K562 (cell line): ENCODE results near the gene P2RX1. TPM values are rescaled to one million over a fixed set of nuclear protein-coding genes. Genes with fewer than 3 reads are reported as not detected.

Experiments
- ARHGAP35 ChIP-seq: fragments of 450-650 bp; IDR thresholded peaks from 2 replicates; pipeline ENCODE4 v1.6.1; 2018; ENCODE audit not compliant: partially characterized antibody
- CREB5 ChIP-seq: fragments of 250-450 bp; sonication (Bioruptor Pico); IDR thresholded peaks from 2 replicates; pipeline ENCODE4 v1.5.0; 2020; ENCODE audit warnings: mild to moderate bottlenecking
- CSDE1 ChIP-seq, 2 experiments: fragments of 450-650 bp; IDR thresholded peaks; 2 replicates each; pipeline ENCODE4 v1.6.1; 2016; ENCODE audit warnings: mild to moderate bottlenecking in 1 of 2
- FOXP1 ChIP-seq: sonication (generic); formaldehyde crosslinking; IDR thresholded peaks from 2 replicates; pipeline ENCODE4 v1.8.0; 2022; ENCODE audit warnings: mild to moderate bottlenecking, missing genetic modification reagents
- HDGF ChIP-seq: fragments of 450-650 bp; IDR thresholded peaks from 2 replicates; pipeline ENCODE4 v1.6.1; 2016
- MED1 ChIP-seq: sonication (generic); formaldehyde crosslinking; IDR thresholded peaks from 2 replicates; pipeline ENCODE4 v1.8.1; 2023; ENCODE audit warnings: missing genetic modification reagents, borderline replicate concordance
- MXI1 ChIP-seq: IDR thresholded peaks from 2 replicates; pipeline ENCODE4 v1.6.1; 2011; ENCODE audit warnings: low read depth, mild to moderate bottlenecking, improper control_type of control experiment, low read length
- NR0B1 ChIP-seq: fragments of 450-650 bp; IDR thresholded peaks from one replicate; pipeline ENCODE4 v1.6.1; 2018; ENCODE audit warnings: mild to moderate bottlenecking, moderate library complexity; ENCODE audit not compliant: partially characterized antibody
- POLR2AphosphoS2 ChIP-seq: IDR thresholded peaks from 2 replicates; pipeline ENCODE4 v1.6.1; 2012; ENCODE audit warnings: low read length, improper control_type of control experiment
- RBM14 ChIP-seq: fragments of 200-400 bp; formaldehyde crosslinking; IDR thresholded peaks from 2 replicates; pipeline ENCODE4 v1.6.1; 2018; ENCODE audit warnings: low read depth, mild to moderate bottlenecking, low read length, moderate library complexity, borderline replicate concordance; ENCODE audit not compliant: insufficient read depth
- RBM25 ChIP-seq: fragments of 200-400 bp; formaldehyde crosslinking; IDR thresholded peaks from 2 replicates; pipeline ENCODE4 v1.6.1; 2018; ENCODE audit warnings: low read length, low read depth, moderate library complexity; ENCODE audit not compliant: severe bottlenecking
- RCOR1 ChIP-seq, 2 experiments: IDR thresholded peaks; 2 replicates each; pipeline ENCODE4 v1.6.1; 2012; ENCODE audit warnings: low read depth in 2 of 2, low read length in 2 of 2, borderline replicate concordance in 1 of 2, improper control_type of control experiment in 1 of 2
- SREBF2 ChIP-seq: sonication (generic); formaldehyde crosslinking; IDR thresholded peaks from 2 replicates; pipeline ENCODE4 v1.4.0; 2020; ENCODE audit warnings: mild to moderate bottlenecking, missing genetic modification reagents
- ZNF274 ChIP-seq: IDR thresholded peaks from 2 replicates; pipeline ENCODE4 v1.6.1; 2011; ENCODE audit warnings: low read depth, mild to moderate bottlenecking, low read length, moderate library complexity, borderline replicate concordance
- ZNF75A ChIP-seq: fragments of 450-650 bp; formaldehyde crosslinking; IDR thresholded peaks from 2 replicates; pipeline ENCODE4 v1.4.0; 2020; ENCODE audit warnings: mild to moderate bottlenecking
- ZNF830 ChIP-seq: fragments of 250-450 bp; sonication (Bioruptor Pico); IDR thresholded peaks from 2 replicates; pipeline ENCODE4 v1.5.0; 2021; ENCODE audit warnings: mild to moderate bottlenecking
- polyA plus RNA-seq, 8 experiments: library from polyadenylated mRNA; depleted of rRNA in 4 of 8; stranded (reverse) in 5 of 8; unstranded in 3 of 8; fragments of >200 nt; fragmentation: Nextera tagmentation in 2 of 8; fragmentation: Illumina TruSeq in 1 of 8; extraction: Ambion mirVana in 2 of 8; extraction: Trizol in 1 of 8; gene quantifications; 2 replicates each; pipeline versions ENCODE4 v1.2.1 to v1.2.3, GENCODE V29; 2011 to 2014; ENCODE audit warnings: inconsistent platforms in 1 of 8, missing spikeins in 1 of 8
- total RNA-seq, 7 experiments: library from RNA; depleted of rRNA in 6 of 7; stranded (reverse); fragments of >200 nt in 6 of 7; fragmentation: Illumina TruSeq in 2 of 7; extraction: Trizol in 2 of 7; gene quantifications; 2 replicates each; pipeline versions ENCODE4 v1.2.1 to v1.2.3, GENCODE V29; 2011 to 2021; ENCODE audit warnings: low replicate concordance in 1 of 7
- TF ChIP-seq, protein P1 (sequence below), 2 experiments: fragments of 450-650 bp; IDR thresholded peaks; 2 replicates each; pipeline ENCODE4 v1.6.1; 2016; ENCODE audit warnings: mild to moderate bottlenecking in 2 of 2, borderline replicate concordance in 1 of 2, low read depth in 1 of 2, moderate library complexity in 1 of 2

Gene P2RX1
- total and polyA plus RNA-seq, 9 of the 15 experiments (the other 6 are each of a cell fraction or from before 2014, with no cell fraction given) = 0.27 to 20.3 (median 10.3) TPM

GRCh38 chr17:3965118-3965800 is 49.0 kb upstream of the P2RX1 start (continued):
- TF ChIP-seq CREB5 = no peak
- no peak for TF ChIP-seq MED1 (CRISPR knock-in tag)
- TF ChIP-seq, protein P1, sequence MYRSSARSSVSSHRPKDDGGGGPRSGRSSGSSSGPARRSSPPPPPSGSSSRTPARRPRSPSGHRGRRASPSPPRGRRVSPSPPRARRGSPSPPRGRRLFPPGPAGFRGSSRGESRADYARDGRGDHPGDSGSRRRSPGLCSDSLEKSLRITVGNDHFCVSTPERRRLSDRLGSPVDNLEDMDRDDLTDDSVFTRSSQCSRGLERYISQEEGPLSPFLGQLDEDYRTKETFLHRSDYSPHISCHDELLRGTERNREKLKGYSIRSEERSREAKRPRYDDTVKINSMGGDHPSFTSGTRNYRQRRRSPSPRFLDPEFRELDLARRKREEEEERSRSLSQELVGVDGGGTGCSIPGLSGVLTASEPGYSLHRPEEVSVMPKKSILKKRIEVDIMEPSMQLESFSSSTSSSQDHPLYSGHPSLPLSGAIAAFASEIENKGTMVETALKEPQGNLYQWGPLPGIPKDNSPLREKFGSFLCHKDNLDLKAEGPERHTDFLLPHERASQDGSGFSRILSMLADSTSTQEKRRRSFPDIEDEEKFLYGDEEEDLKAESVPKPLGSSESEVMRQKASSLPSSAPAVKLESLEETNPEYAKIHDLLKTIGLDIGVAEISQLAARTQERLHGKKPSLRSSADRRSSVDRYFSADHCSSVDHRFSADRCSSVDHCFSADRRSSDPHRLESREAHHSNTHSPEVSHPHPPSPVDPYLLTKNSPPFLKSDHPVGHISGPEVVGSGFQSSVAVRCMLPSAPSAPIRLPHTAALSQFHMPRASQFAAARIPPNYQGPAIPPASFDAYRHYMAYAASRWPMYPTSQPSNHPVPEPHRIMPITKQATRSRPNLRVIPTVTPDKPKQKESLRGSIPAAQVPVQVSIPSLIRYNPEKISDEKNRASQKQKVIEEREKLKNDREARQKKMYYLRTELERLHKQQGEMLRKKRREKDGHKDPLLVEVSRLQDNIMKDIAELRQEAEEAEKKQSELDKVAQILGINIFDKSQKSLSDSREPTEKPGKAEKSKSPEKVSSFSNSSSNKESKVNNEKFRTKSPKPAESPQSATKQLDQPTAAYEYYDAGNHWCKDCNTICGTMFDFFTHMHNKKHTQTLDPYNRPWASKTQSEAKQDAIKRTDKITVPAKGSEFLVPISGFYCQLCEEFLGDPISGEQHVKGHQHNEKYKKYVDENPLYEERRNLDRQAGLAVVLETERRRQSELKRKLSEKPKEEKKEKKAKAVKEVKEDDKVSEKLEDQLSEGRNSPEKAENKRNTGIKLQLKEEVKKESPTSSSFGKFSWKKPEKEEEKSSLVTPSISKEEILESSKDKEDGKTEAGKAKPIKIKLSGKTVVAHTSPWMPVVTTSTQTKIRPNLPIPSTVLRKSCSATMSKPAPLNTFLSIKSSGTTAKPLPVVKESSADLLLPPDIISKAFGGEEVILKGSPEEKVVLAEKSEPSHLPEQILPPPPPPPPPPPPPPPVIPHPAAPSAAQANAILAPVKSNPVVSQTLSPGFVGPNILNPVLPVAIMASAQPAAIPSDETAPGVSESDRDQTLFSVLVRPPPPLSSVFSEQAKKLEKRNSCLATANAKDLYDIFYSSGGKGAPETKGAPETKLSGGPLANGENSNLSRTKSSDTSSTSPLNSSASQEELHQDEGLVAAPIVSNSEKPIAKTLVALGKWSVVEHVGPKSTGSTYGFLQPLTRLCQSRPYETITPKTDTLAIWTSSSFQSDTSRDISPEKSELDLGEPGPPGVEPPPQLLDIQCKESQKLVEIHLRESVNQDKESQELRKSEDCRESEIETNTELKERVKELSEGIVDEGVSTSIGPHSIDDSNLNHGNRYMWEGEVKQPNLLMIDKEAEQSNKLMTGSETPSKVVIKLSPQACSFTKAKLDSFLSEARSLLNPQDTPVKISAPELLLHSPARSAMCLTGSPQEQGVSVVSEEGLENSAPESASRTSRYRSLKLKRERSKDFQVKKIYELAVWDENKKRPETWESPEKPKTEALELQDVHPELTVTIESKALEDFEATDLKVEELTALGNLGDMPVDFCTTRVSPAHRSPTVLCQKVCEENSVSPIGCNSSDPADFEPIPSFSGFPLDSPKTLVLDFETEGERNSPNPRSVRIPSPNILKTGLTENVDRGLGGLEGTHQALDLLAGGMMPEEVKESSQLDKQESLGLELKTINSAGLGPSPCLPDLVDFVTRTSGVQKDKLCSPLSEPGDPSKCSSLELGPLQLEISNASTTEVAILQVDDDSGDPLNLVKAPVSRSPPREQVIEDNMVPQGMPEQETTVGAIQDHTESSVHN (IDR thresholded peaks at IDR 0.05; ENCODE audit: borderline replicate concordance in 1 of 2, low read depth in 1 of 2) = no peak
- no peak for TF ChIP-seq RBM25
- TF ChIP-seq FOXP1 = no peak
- TF ChIP-seq NR0B1 = no peak
- no peak for TF ChIP-seq ZNF75A (CRISPR knock-in tag)
- TF ChIP-seq RCOR1 (IDR thresholded peaks at IDR 0.05; ENCODE audit: borderline replicate concordance in 1 of 2, low read depth in 2 of 2, low read length in 2 of 2) = peak in 1 of 2 experiments; percentile 94; a peak in 2 of 4 replicates
- no peak for TF ChIP-seq POLR2AphosphoS2
- TF ChIP-seq ZNF830 (CRISPR knock-in tag) = no peak
- TF ChIP-seq CSDE1 (IDR thresholded peaks at IDR 0.05) = no peak
- no peak for TF ChIP-seq HDGF
- no peak for TF ChIP-seq ARHGAP35
- no peak for TF ChIP-seq MXI1
- TF ChIP-seq SREBF2 = no peak
- no peak for TF ChIP-seq ZNF274
- no peak for TF ChIP-seq RBM14
